NT2/D1 (cell line): ENCODE data around the gene ALOX5.

Experiments used
- SUZ12 ChIP-seq: IDR thresholded peaks from 2 replicates; pipeline ENCODE4 v1.6.1; 2011; ENCODE audit not compliant: insufficient read length, insufficient read depth; ENCODE audit errors: extremely low read depth
- YY1 ChIP-seq: IDR thresholded peaks from 2 replicates; pipeline ENCODE4 v1.6.1; 2011; ENCODE audit not compliant: insufficient read length, insufficient read depth
- ZNF274 ChIP-seq: IDR thresholded peaks from 2 replicates; pipeline ENCODE4 v1.6.1; 2011; ENCODE audit warnings: mild to moderate bottlenecking, low read depth, low read length

DNA sequence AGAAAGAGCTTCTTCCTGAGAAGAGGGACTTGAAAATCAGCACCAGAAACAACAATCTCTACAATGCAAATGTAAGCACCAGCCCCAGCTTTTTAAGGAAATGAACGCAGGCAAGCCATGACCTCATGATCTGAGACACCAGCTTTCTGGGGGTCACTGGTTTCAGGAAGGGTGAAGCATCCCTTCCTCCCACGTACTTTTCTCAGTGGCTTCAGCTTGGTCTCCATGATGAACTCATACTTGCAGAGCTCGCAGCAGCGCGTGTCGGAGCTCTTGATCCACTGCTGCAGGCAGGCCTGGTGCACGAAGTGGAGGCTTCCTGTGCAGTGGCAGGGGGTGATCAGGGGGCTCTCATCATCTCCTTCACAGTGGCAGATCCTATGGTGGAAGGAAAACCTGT lies 87.0 kb downstream of the ALOX5 start:
- TF ChIP-seq SUZ12 (no peak), YY1 (no peak), ZNF274 (no peak)
